Central memory CD8-positive, alpha-beta T cell (primary cell): Measurements from ENCODE around the gene EPHA4.
"Not testable (repeated sequence)": the region's sequence is repeated elsewhere in the genome, so short reads cannot be mapped to it uniquely, and the experiment has no call there.

Source experiments
- ATAC-seq: fragments of 150-1000 bp; cut with Tn5 transposase; replicated peaks from 2 replicates; pipeline ENCODE4 v1.10.0; 2022; ENCODE audit warnings: mild to moderate bottlenecking, moderate FRiP score, moderate number of reproducible peaks; ENCODE audit not compliant: poor library complexity, severe bottlenecking; ENCODE audit errors: extremely low read depth
- DNase-seq, 2 donors: peaks; one replicate each; pipeline ENCODE4 v3.0.0; 2021; ENCODE audit warnings: low spot score in 2 of 2
- H3K27ac Mint-ChIP-seq: one replicate; pipeline ENCODE4 v1.8.0; 2022; ENCODE audit warnings: low read depth, mild to moderate bottlenecking, moderate library complexity, mixed read lengths
- H3K27me3 Mint-ChIP-seq: one replicate; pipeline ENCODE4 v1.8.0; 2022; ENCODE audit warnings: mixed read lengths
- H3K36me3 Mint-ChIP-seq: one replicate; pipeline ENCODE4 v1.8.0; 2022; ENCODE audit warnings: mild to moderate bottlenecking, moderate library complexity, mixed read lengths; ENCODE audit not compliant: insufficient read depth
- H3K4me1 Mint-ChIP-seq: one replicate; pipeline ENCODE4 v1.8.0; 2022; ENCODE audit warnings: mixed read lengths
- H3K4me3 Mint-ChIP-seq: one replicate; pipeline ENCODE4 v1.8.0; 2022; ENCODE audit warnings: mild to moderate bottlenecking, moderate library complexity, mixed read lengths
- H3K9me3 Mint-ChIP-seq: one replicate; pipeline ENCODE4 v1.8.0; 2022; ENCODE audit warnings: mixed read lengths

EPHA4 gene

DNA sequence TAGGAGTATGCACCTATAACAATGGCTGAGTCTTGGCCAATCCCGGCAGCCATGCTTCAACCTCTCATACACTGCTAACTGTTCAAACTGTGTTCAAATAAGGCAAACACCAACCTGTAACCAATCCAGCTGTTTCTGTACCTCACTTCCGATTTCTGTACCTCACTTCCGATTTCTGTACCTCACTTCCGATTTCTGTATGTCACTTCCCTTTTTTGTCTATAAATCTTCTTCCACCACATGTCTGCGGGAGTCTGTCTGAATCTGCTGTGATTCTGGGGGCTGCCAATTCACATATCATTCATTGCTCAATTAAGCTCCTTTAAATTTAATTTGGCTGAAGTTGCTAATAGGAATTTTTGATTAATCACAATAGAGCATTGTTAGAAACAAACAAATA is 60.8 kb downstream of the EPHA4 start:
- not testable (repeated sequence) for DNase-seq, H3K9me3 Mint-ChIP-seq, H3K27ac Mint-ChIP-seq, H3K36me3 Mint-ChIP-seq, ATAC-seq, H3K4me3 Mint-ChIP-seq, H3K27me3 Mint-ChIP-seq
- peaks cover 12% of the 10 kb centered on the region for H3K4me1 Mint-ChIP-seq

DNA sequence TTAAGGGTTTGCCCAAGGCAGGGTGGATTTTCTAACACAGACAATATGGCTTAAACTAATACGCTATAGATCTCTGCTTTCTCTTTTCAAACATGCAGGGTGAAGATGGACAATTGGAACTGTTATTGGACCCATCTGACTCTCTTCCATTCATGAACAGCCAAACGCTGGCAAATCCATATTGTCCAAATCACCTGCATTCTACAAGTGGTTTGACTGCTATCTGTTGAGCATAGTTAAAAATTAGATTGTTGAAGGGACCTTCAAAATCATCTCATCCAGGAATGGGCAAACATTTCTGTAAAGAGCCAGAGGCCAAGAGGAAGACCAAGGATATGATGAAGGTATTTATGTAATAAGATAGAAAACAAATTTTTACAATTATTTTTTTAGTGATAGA is 65.6 kb downstream of the EPHA4 start:
- Mint-ChIP-seq H3K27me3 (no peaks in the 10 kb centered on the region), H3K27ac (no peak overlapping the region), H3K36me3 (no peaks in the 10 kb centered on the region), H3K4me1 (peaks cover 9% of the 10 kb centered on the region), H3K9me3 (no peaks in the 10 kb centered on the region), H3K4me3 (no peak overlapping the region)
- ATAC-seq (no peak), DNase-seq (no peak)

DNA sequence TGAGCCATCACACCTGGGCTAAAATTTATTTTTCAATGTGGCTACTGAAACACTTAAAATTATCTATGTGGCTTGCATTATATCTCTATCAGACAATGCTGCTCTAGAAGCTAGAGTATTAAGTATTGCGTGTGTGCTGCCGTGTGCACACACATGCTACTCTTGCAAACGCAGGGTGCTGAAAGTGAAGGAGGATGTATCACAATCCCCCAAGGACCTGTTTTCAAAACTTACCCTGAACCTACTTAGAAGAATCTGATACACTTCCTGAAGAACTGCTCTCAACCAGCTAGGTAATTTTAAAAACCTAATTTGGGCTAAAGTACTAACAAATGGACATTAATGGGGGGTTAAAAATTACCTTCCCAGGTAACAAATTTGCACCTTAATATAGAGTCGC is 66.5 kb downstream of the EPHA4 start:
- ATAC-seq: no peak
- Mint-ChIP-seq H3K36me3 (no peaks in the 10 kb centered on the region), H3K27me3 (no peaks in the 10 kb centered on the region), H3K27ac (no peak overlapping the region), H3K4me1 (peaks cover 5% of the 10 kb centered on the region), H3K9me3 (no peaks in the 10 kb centered on the region), H3K4me3 (no peak overlapping the region)
- DNase-seq: no peak

DNA sequence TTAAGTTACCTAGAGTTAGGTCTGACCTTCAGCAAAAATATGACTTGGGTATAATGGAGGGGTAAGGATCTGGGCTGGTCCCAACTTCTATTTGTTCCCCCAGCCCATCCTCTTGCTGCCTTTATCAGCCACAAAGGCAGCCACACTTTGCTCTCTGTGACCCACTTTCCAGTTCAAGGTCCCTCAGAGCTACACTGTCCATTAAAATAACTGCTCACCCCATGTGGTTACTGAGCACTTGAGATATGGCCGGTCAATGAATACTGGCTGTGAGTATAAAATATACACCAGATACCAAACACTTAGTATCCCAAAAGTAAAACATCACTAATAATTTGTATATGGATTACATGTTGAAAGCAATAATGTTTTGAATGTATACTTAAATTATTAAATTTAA is 67.2 kb downstream of the EPHA4 start:
- Mint-ChIP-seq H3K36me3 (no peaks in the 10 kb centered on the region), H3K4me3 (no peak overlapping the region), H3K4me1 (peaks cover 10% of the 10 kb centered on the region), H3K27ac (no peak overlapping the region), H3K27me3 (no peaks in the 10 kb centered on the region), H3K9me3 (no peaks in the 10 kb centered on the region)
- DNase-seq (no peak), ATAC-seq (no peak)

DNA sequence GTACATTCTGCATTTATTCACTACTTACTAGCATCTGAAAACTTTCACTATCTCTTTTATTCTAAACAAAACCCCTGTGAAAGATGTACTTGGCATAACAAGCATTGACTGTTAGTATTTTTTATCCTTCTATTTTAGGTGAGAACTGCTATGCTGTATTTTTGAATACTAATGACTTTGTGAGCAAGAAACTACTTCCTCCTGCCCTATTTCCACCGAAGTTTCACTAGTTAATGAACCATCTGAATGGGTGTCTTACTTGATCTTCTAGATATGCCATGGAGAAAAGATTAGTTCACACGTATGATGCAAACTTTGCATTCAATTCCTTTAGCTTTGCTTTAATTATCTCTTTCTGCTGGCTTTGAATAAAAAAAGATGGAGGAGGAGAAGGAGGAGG is 68.1 kb downstream of the EPHA4 start:
- peaks cover 11% of the 10 kb centered on the region for H3K4me1 Mint-ChIP-seq
- DNase-seq: no peak
- H3K36me3 Mint-ChIP-seq: no peaks in the 10 kb centered on the region
- H3K4me3 Mint-ChIP-seq: no peak overlapping the region
- ATAC-seq: no peak
- no peaks in the 10 kb centered on the region for H3K27me3 Mint-ChIP-seq
- H3K9me3 Mint-ChIP-seq: no peaks in the 10 kb centered on the region
- H3K27ac Mint-ChIP-seq: no peak overlapping the region

DNA sequence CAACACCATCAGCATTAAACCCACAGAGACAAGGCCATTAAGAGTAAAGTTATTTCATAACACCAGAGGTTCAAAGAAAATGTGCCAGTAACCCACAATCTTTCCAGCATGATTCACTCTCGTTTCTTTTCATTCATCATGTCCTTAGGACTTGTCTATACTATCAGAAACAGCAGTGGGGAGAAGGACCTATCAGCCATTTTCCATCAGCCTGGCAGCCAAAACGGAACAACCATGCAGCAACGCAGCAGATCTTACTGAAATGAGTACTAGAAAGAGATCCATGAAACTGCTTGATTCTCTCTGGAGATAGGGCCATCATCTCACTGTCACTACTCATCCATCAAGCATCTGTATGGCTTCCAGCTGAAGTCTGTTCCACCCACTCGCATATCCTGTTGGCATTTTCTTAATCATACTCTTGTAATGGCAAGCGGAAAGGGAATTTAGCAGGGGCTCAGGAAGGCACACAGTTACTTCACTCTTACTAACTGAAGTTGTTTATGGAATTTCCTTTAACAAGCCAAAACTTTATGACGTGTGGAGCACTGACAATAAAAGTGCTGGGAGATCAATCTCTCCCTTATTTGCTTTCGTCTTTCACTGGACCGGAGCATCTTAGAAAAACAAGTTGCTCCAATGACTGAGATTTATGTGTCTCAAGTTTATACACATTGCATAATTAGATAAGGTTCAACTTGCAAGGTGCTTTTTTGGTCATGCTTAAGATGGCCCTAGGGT is 69.7 kb downstream of the EPHA4 start:
- Mint-ChIP-seq H3K27me3 (no peaks in the 10 kb centered on the region), H3K9me3 (no peaks in the 10 kb centered on the region), H3K4me3 (no peak overlapping the region), H3K4me1 (peaks cover 11% of the 10 kb centered on the region), H3K36me3 (no peaks in the 10 kb centered on the region), H3K27ac (no peak overlapping the region)
- ATAC-seq (no peak), DNase-seq (no peak)

DNA sequence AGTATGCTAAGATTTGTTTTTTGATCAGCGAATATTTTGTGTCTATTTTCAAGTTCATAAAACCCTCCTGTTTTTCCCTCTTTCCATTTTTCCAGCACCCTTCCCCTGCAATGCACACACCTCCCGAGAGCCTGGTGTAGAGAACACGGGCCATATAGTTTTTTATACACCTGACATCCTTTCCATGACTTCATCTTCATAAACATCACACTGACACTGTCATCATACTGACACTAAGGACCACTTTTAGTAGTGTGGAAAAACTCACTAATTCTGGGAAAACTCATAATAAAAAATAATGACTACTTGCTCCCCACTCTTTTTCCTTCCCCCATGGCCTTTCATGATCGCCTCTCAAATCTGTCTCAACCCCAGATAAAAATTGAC is 70.2 kb downstream of the EPHA4 start:
- H3K27me3 Mint-ChIP-seq: no peaks in the 10 kb centered on the region
- peaks cover 11% of the 10 kb centered on the region for H3K4me1 Mint-ChIP-seq
- no peaks in the 10 kb centered on the region for H3K9me3 Mint-ChIP-seq
- H3K4me3 Mint-ChIP-seq: no peak overlapping the region
- ATAC-seq (no peak), DNase-seq (no peak)
- H3K36me3 Mint-ChIP-seq: no peaks in the 10 kb centered on the region
- no peak overlapping the region for H3K27ac Mint-ChIP-seq

DNA sequence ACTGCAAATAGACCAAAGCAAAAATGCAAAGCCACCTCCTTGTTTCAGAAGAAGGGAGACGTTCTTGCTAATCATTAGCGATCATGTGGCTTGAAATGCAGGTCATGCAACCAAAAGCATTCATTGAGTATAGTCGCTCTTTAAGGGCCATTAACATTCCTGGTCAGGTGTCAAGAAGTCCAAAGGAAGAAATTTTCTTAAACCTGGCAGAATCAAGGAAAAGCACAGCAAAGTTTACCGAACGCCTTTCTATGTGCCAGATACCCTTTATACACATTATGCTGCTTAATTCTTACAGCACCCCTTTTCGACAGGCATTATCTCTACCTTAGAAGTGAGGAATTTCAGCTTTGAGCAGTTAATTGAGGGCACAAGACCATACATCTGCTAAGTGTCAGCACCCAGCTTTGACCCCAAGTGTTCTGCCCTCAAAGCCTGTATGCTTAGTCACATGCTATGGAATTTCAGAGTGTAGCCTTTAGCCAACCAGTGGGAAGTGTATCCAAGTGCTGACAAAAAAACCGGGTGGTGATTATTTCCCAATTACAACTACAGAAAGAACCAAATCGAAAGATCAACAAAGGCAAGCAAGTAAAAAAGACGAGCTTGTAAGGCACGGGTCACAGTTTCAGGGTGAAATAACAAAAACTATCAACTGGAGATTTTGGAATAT is 70.8 kb downstream of the EPHA4 start:
- H3K36me3 Mint-ChIP-seq: no peaks in the 10 kb centered on the region
- no peak overlapping the region for H3K4me3 Mint-ChIP-seq
- no peak overlapping the region for H3K27ac Mint-ChIP-seq
- H3K27me3 Mint-ChIP-seq: no peaks in the 10 kb centered on the region
- no peak for ATAC-seq
- H3K4me1 Mint-ChIP-seq: peaks cover 11% of the 10 kb centered on the region
- no peaks in the 10 kb centered on the region for H3K9me3 Mint-ChIP-seq
- no peak for DNase-seq

DNA sequence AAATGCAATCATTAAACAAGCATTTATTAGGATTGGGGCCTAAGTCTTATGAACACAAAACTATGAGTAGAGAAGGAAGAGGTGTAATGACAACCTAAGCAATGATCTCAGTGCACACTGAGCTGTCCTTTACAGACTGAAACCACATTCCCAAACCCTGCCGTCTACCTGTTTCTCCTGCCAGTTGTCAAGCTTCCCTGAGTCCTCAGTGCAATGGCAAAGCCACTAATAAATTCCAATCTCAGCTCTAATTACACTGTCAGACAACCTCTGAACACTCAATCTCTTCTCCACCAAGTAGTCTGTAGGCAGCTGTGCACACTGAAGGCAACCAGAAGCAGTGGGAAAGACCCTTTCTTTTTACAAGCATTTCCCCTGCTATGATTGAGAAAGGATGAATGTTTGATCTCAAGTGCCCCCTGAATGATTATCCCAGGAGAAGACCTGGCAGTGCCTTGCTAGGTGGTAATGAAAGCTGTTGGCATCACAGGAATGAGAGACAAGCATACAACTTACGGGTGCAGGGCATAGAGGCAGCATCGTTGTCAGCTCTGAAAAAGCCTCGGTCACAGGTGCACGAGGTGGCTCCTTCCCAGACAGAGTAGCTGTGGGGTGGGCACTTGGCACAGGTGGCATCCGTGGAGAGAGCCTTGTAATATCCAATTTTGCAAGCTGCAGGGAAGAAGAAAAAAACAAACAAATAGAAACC is 71.4 kb downstream of the EPHA4 start:
- H3K27me3 Mint-ChIP-seq: no peaks in the 10 kb centered on the region
- no peak for DNase-seq
- peaks cover 11% of the 10 kb centered on the region for H3K4me1 Mint-ChIP-seq
- no peaks in the 10 kb centered on the region for H3K9me3 Mint-ChIP-seq
- no peak overlapping the region for H3K4me3 Mint-ChIP-seq
- no peak for ATAC-seq
- no peak overlapping the region for H3K27ac Mint-ChIP-seq
- H3K36me3 Mint-ChIP-seq: no peaks in the 10 kb centered on the region

DNA sequence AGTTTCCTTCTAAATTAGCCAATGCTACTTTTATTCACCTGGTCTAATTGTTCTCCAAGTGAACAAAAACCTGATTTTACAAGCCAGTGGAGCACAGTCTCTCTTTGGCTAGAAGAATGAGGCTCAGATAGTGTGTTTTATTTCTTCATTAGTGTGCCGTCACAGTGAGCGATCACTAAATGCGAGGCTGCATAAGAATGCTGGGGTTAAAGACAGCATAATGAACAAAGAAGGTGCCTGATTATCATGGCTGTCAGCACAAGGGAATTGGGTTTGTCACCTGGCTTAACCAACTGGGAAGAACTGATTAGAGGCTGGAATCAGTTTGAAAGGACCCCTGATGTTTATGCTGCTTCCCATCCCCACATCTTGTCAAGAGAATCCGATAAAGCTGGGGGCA is 76.4 kb downstream of the EPHA4 start:
- H3K4me1 Mint-ChIP-seq: peaks cover 6% of the 10 kb centered on the region
- no peak overlapping the region for H3K27ac Mint-ChIP-seq
- no peaks in the 10 kb centered on the region for H3K27me3 Mint-ChIP-seq
- H3K36me3 Mint-ChIP-seq: no peaks in the 10 kb centered on the region
- DNase-seq: no peak
- no peak for ATAC-seq
- H3K9me3 Mint-ChIP-seq: no peaks in the 10 kb centered on the region
- no peak overlapping the region for H3K4me3 Mint-ChIP-seq

DNA sequence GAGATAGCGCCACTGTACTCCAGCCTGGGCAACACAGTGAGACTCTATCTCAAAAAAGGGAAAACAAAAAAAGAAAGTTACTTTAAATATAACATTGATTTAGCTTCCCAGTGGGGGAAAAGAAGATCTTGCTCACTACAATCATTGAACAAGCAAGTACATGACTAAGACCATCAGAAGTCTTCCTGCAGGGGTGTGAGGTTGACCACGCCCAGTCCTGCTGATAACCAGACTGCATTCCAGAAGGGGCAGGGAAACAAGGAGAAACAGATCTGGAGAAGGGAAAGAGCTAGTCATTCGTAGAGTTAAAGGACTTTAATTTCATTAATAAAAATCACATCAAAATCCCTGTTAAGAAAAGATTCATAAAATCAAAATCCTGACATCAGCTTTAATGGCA is 77.5 kb downstream of the EPHA4 start:
- no peaks in the 10 kb centered on the region for H3K36me3 Mint-ChIP-seq
- H3K27me3 Mint-ChIP-seq: no peaks in the 10 kb centered on the region
- ATAC-seq (no peak), DNase-seq (no peak)
- no peaks in the 10 kb centered on the region for H3K4me1 Mint-ChIP-seq
- H3K27ac Mint-ChIP-seq: no peak overlapping the region
- no peak overlapping the region for H3K4me3 Mint-ChIP-seq
- no peaks in the 10 kb centered on the region for H3K9me3 Mint-ChIP-seq

DNA sequence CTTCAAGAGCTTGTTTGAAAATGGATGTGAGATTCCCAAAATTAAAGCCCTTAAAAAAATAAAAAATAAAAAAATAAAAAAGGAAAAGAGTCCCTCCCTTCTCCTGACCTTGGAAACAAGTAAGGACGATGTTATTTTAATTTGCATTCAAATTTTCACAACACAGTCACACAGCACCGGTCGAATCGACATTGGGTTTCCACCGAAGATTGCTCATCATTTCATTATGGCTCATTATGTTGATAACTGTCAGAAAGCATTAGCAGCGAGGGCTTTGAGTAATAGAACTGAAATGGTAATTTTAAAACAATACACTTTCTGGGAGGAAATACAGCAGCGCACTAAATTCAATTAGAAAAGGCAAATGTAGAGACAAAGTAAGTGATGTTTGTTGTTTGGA is 78.7 kb downstream of the EPHA4 start:
- no peak for DNase-seq
- Mint-ChIP-seq H3K4me3 (no peak overlapping the region), H3K27ac (no peak overlapping the region), H3K36me3 (no peaks in the 10 kb centered on the region), H3K9me3 (no peaks in the 10 kb centered on the region), H3K27me3 (no peaks in the 10 kb centered on the region), H3K4me1 (no peaks in the 10 kb centered on the region)
- no peak for ATAC-seq

DNA sequence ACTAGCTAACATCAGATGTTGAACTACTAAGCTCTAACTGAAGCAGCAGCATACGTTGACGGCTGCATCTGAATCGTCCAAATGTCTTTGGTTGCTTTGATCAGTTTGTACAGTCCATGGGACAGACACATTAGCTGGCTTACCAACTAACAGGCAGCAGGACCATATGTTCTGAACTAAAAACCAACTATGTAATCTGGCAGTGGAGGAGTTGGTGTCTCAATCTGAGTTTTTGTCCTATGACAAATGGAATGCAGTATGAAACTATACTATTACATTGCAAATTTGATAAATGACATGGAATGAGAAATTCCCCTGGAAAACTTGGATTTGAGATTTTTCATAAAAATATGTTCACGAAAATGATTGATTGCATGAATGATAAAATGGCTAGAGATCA is 79.5 kb downstream of the EPHA4 start:
- no peaks in the 10 kb centered on the region for H3K4me1 Mint-ChIP-seq
- ATAC-seq: no peak
- H3K27me3 Mint-ChIP-seq: no peaks in the 10 kb centered on the region
- no peak overlapping the region for H3K4me3 Mint-ChIP-seq
- no peaks in the 10 kb centered on the region for H3K36me3 Mint-ChIP-seq
- no peak for DNase-seq
- H3K9me3 Mint-ChIP-seq: no peaks in the 10 kb centered on the region
- no peak overlapping the region for H3K27ac Mint-ChIP-seq
